H9 (cell line): Measurements from ENCODE around the gene MKI67. TPM values are rescaled to one million over a fixed set of nuclear protein-coding genes. Genes with fewer than 3 reads are reported as not detected.
A peak's percentile ranks its signal among the peaks of the same experiment; 100 is the strongest.

Experiments
- DNase-seq: peaks from one replicate; pipeline ENCODE4 v3.0.0-alpha.2; 2017
- H2AFZ ChIP-seq: one replicate; pipeline ENCODE4 v1.6.1; 2013; ENCODE audit warnings: mild to moderate bottlenecking, low read length, control low read depth, moderate library complexity
- H2AK5ac ChIP-seq: 2 replicates; pipeline ENCODE4 v1.6.1; 2013; ENCODE audit warnings: low read length, control low read depth, mixed read lengths; ENCODE audit not compliant: insufficient read length
- H2BK120ac ChIP-seq: one replicate; pipeline ENCODE4 v1.6.1; 2013; ENCODE audit warnings: low read depth, mild to moderate bottlenecking, low read length, control low read depth, inconsistent platforms; ENCODE audit not compliant: poor library complexity, severe bottlenecking
- H2BK12ac ChIP-seq: 2 replicates; pipeline ENCODE4 v1.6.1; 2013; ENCODE audit warnings: low read length, control low read depth, mixed read lengths, low read depth; ENCODE audit not compliant: insufficient read length
- H2BK15ac ChIP-seq: 2 replicates; pipeline ENCODE4 v1.6.1; 2013; ENCODE audit warnings: low read depth, low read length, control low read depth
- H2BK20ac ChIP-seq: one replicate; pipeline ENCODE4 v1.6.1; 2013; ENCODE audit warnings: low read depth, mild to moderate bottlenecking, low read length, control low read depth, inconsistent platforms; ENCODE audit not compliant: poor library complexity, severe bottlenecking
- H2BK5ac ChIP-seq: 2 replicates; pipeline ENCODE4 v1.6.1; 2013; ENCODE audit warnings: low read length, control low read depth, mixed read lengths; ENCODE audit not compliant: insufficient read length
- H3K14ac ChIP-seq: 2 replicates; pipeline ENCODE4 v1.6.1; 2013; ENCODE audit warnings: low read length, control low read depth; ENCODE audit not compliant: insufficient read depth
- H3K18ac ChIP-seq: 2 replicates; pipeline ENCODE4 v1.6.1; 2013; ENCODE audit warnings: low read depth, mild to moderate bottlenecking, mixed read lengths, low read length, control low read depth; ENCODE audit not compliant: insufficient read length
- H3K23ac ChIP-seq: 2 replicates; pipeline ENCODE4 v1.6.1; 2013; ENCODE audit warnings: low read length, control low read depth, mixed read lengths, low read depth; ENCODE audit not compliant: insufficient read length
- H3K23me2 ChIP-seq: 2 replicates; pipeline ENCODE4 v1.6.1; 2013; ENCODE audit warnings: low read depth, mild to moderate bottlenecking, mixed read lengths, low read length, control low read depth; ENCODE audit not compliant: insufficient read length, poor library complexity, severe bottlenecking
- H3K27ac ChIP-seq: 2 replicates; pipeline ENCODE4 v1.5.1; 2013; ENCODE audit warnings: low read length, control low read depth, mixed read lengths, low read depth; ENCODE audit not compliant: insufficient read length
- H3K27me3 ChIP-seq: 2 replicates; pipeline ENCODE4 v1.6.1; 2013; ENCODE audit warnings: low read length, control low read depth, inconsistent platforms; ENCODE audit not compliant: insufficient read depth
- H3K4ac ChIP-seq: 2 replicates; pipeline ENCODE4 v1.6.1; 2013; ENCODE audit warnings: low read depth, mild to moderate bottlenecking, control low read depth, inconsistent platforms, low read length, moderate library complexity
- H3K4me1 ChIP-seq: 2 replicates; pipeline ENCODE4 v1.6.1; 2013; ENCODE audit warnings: low read length, control low read depth, inconsistent platforms; ENCODE audit not compliant: insufficient read depth
- H3K4me2 ChIP-seq: 2 replicates; pipeline ENCODE4 v1.6.1; 2013; ENCODE audit warnings: low read length, control low read depth, mixed read lengths; ENCODE audit not compliant: insufficient read length, insufficient read depth
- H3K56ac ChIP-seq: 2 replicates; pipeline ENCODE4 v1.6.1; 2013; ENCODE audit warnings: low read depth, mild to moderate bottlenecking, mixed read lengths, low read length, control low read depth; ENCODE audit not compliant: insufficient read length
- H3K79me1 ChIP-seq: 2 replicates; pipeline ENCODE4 v1.6.1; 2013; ENCODE audit warnings: low read depth, mild to moderate bottlenecking, moderate library complexity, low read length, control low read depth, inconsistent platforms; ENCODE audit not compliant: insufficient read depth, poor library complexity, severe bottlenecking
- H3K79me2 ChIP-seq: 2 replicates; pipeline ENCODE4 v1.6.1; 2013; ENCODE audit warnings: low read length, control low read depth, inconsistent platforms; ENCODE audit not compliant: insufficient read depth
- H3K9ac ChIP-seq: 2 replicates; pipeline ENCODE4 v1.6.1; 2013; ENCODE audit warnings: low read length, control low read depth, mixed read lengths; ENCODE audit not compliant: insufficient read length; ENCODE audit errors: extremely low read depth
- H3K9me3 ChIP-seq: one replicate; pipeline ENCODE4 v1.6.1; 2013; ENCODE audit warnings: low read depth, low read length, inconsistent platforms; ENCODE audit not compliant: control insufficient read depth
- H3T11ph ChIP-seq: one replicate; pipeline ENCODE4 v1.6.1; 2013; ENCODE audit warnings: mild to moderate bottlenecking, low read length, control low read depth, inconsistent platforms
- H4K20me1 ChIP-seq: one replicate; pipeline ENCODE4 v1.6.1; 2013; ENCODE audit not compliant: control insufficient read depth, insufficient read length, insufficient read depth
- H4K5ac ChIP-seq: 2 replicates; pipeline ENCODE4 v1.6.1; 2013; ENCODE audit warnings: low read depth, mild to moderate bottlenecking, mixed read lengths, low read length, control low read depth; ENCODE audit not compliant: insufficient read length
- H4K8ac ChIP-seq: replicated peaks from 2 replicates; pipeline ENCODE4 v1.6.1; 2013; ENCODE audit warnings: low read length, control low read depth, mixed read lengths, low read depth; ENCODE audit not compliant: insufficient read length
- H4K91ac ChIP-seq: 2 replicates; pipeline ENCODE4 v1.6.1; 2013; ENCODE audit warnings: low read depth, mild to moderate bottlenecking, moderate library complexity, mixed read lengths, low read length, control low read depth; ENCODE audit not compliant: insufficient read length
- H3K27ac Mint-ChIP-seq, 3 experiments: 2 replicates in 2 of 3; 3 replicates in 1 of 3; pipeline ENCODE4 v1.8.0; 2020 to 2021; ENCODE audit warnings: mixed read lengths in 3 of 3, mild to moderate bottlenecking in 1 of 3, moderate library complexity in 1 of 3
- H3K27me3 Mint-ChIP-seq: 2 replicates; pipeline ENCODE4 v1.8.0; 2021; ENCODE audit warnings: low read depth, mild to moderate bottlenecking, moderate library complexity, mixed read lengths
- H3K36me3 Mint-ChIP-seq, 3 experiments: 2 replicates in 2 of 3; 3 replicates in 1 of 3; pipeline ENCODE4 v1.8.0; 2020 to 2021; ENCODE audit warnings: low read depth in 3 of 3, mixed read lengths in 3 of 3; ENCODE audit not compliant: insufficient read depth in 1 of 3
- H3K4me1 Mint-ChIP-seq, 2 experiments: 2 replicates each; pipeline ENCODE4 v1.8.0; 2020; ENCODE audit warnings: mixed read lengths in 2 of 2
- H3K4me3 Mint-ChIP-seq, 2 experiments: 2 replicates in 1 of 2; 3 replicates in 1 of 2; pipeline ENCODE4 v1.8.0; 2020 to 2021; ENCODE audit warnings: mild to moderate bottlenecking in 2 of 2, mixed read lengths in 2 of 2, moderate library complexity in 1 of 2
- H3K9me3 Mint-ChIP-seq, 2 experiments: 2 replicates in 1 of 2; 3 replicates in 1 of 2; pipeline ENCODE4 v1.8.0; 2020; ENCODE audit warnings: mild to moderate bottlenecking in 2 of 2, mixed read lengths in 2 of 2, moderate library complexity in 1 of 2
- WGBS: extraction: QIAGEN DNeasy Blood & Tissue Kit; methylation state at CpG from one replicate; pipeline ENCODE4 v1.1.7; 2013; ENCODE audit warnings: missing lambda C conversion rate, low lambda C conversion rate, mixed read lengths; ENCODE audit not compliant: insufficient read length; ENCODE audit errors: extremely low coverage; 5-methylcytosine and 5-hydroxymethylcytosine counted together
- total RNA-seq: library from RNA; stranded (reverse); gene quantifications from 2 replicates; pipeline ENCODE4 v1.2.1, GENCODE V29; 2021
- TF ChIP-seq, protein P1 (sequence below): fragments of 200-600 bp; sonication (generic); conservative IDR thresholded peaks from 3 replicates; pipeline ENCODE4 v1.8.0; 2021; ENCODE audit warnings: antibody characterized with exemption, mild to moderate bottlenecking

The MKI67 gene
- total RNA-seq, 1 experiment from 2014 or later: 108 TPM

DNA sequence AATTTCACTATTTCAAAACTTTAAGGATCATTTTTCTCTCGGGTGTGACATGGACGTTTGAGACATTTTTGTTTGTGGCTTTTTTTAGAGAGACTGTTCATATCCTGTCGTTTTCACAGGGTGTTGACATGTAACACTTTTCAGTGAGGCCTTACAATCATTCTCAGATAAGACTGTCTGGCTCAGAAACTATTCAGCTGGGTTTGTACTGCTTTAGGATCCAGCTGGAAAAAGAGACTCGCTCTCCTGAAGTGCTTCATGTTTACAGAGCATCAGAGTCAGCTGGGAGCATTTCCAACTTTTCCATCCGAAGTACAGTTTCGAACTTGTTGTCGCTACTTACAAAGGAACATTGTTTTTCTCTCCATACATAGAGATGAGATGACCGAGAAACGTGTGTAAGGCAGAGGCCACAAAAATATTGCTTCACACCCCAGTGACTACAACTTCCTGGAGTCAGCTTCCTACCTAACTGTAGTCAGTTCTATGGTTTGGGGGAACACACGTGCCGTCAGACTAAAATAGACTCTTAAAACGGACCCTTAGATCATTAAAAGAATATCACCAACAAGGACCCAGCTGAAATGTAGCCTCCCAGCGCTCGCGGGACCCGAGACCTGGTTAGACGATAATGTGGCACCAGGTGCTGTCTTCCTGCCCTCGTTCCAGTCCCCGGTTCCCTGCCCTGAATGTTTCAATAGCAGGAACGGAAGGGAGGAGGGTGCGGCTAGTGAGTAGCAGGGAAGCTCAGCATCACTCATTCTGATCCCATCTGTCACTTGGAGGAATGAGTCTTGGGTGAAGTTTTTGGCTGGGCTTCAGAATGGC lies 78.0 kb downstream of the MKI67 start:
- no peak overlapping the region for H3K27ac Mint-ChIP-seq
- no peak overlapping the region for H4K91ac ChIP-seq

More for the DNA sequence above, 78.0 kb downstream of the MKI67 start:
- Histone ChIP-seq H3K18ac (no peak overlapping the region), H4K20me1 (peaks cover 4% of the 10 kb centered on the region), H2BK15ac (no peak overlapping the region), H2BK12ac (no peak overlapping the region), H3K23ac (no peak overlapping the region), H2AFZ (no peak overlapping the region), H3T11ph (no peak overlapping the region), H2BK120ac (no peak overlapping the region), H2BK20ac (no peak overlapping the region), H3K9me3 (no peaks in the 10 kb centered on the region), H4K8ac (no peak overlapping the region), H3K4ac (no peak overlapping the region), H2AK5ac (no peak overlapping the region), H4K5ac (no peak overlapping the region), H3K9ac (no peak overlapping the region), H3K23me2 (peaks cover 4% of the 10 kb centered on the region), H3K27ac (no peak overlapping the region), H3K4me1 (no peaks in the 10 kb centered on the region), H3K4me2 (no peak overlapping the region), H3K14ac (no peak overlapping the region), H3K27me3 (no peaks in the 10 kb centered on the region), H2BK5ac (no peak overlapping the region), H3K56ac (no peak overlapping the region), H3K79me1 (no peaks in the 10 kb centered on the region), H3K79me2 (no peaks in the 10 kb centered on the region)
- DNase-seq: no peak
- TF ChIP-seq, protein P1, sequence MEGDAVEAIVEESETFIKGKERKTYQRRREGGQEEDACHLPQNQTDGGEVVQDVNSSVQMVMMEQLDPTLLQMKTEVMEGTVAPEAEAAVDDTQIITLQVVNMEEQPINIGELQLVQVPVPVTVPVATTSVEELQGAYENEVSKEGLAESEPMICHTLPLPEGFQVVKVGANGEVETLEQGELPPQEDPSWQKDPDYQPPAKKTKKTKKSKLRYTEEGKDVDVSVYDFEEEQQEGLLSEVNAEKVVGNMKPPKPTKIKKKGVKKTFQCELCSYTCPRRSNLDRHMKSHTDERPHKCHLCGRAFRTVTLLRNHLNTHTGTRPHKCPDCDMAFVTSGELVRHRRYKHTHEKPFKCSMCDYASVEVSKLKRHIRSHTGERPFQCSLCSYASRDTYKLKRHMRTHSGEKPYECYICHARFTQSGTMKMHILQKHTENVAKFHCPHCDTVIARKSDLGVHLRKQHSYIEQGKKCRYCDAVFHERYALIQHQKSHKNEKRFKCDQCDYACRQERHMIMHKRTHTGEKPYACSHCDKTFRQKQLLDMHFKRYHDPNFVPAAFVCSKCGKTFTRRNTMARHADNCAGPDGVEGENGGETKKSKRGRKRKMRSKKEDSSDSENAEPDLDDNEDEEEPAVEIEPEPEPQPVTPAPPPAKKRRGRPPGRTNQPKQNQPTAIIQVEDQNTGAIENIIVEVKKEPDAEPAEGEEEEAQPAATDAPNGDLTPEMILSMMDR: no peak
- H3K9me3 Mint-ChIP-seq: no peaks in the 10 kb centered on the region
- H3K27me3 Mint-ChIP-seq: peaks cover 27% of the 10 kb centered on the region
- H3K36me3 Mint-ChIP-seq: no peaks in the 10 kb centered on the region
- no CpG with 5 or more reads among the region's 21 CpGs for WGBS
- peaks cover 11 to 24% of the 10 kb centered on the region in 2 experiments for H3K4me1 Mint-ChIP-seq
- H3K4me3 Mint-ChIP-seq: 0 out of 5 replicates have a peak overlapping the region, but pooled peaks of 1 of the 2 experiments have one; percentile 37
